HEK293T (cell line): ENCODE data around the gene NUMBL.

Experiments used
- ARNT ChIP-seq: fragments of 450-650 bp; IDR thresholded peaks from 2 replicates; pipeline ENCODE4 v1.6.1; 2017; ENCODE audit warnings: mild to moderate bottlenecking
- CTBP1 ChIP-seq: fragments of 450-650 bp; IDR thresholded peaks from 2 replicates; pipeline ENCODE4 v1.6.1; 2016; ENCODE audit warnings: borderline replicate concordance
- ELF4 ChIP-seq: fragments of 450-650 bp; IDR thresholded peaks from 2 replicates; pipeline ENCODE4 v1.6.1; 2017; ENCODE audit warnings: antibody characterized with exemption
- FOXA1 ChIP-seq: fragments of 450-650 bp; IDR thresholded peaks from 2 replicates; pipeline ENCODE4 v1.6.1; 2016; ENCODE audit warnings: mild to moderate bottlenecking
- FOXK2 ChIP-seq: fragments of 450-650 bp; IDR thresholded peaks from 2 replicates; pipeline ENCODE4 v1.6.1; 2016; ENCODE audit warnings: mild to moderate bottlenecking
- FOXM1 ChIP-seq: fragments of 450-650 bp; IDR thresholded peaks from 2 replicates; pipeline ENCODE4 v1.6.1; 2017; ENCODE audit warnings: mild to moderate bottlenecking, borderline replicate concordance
- NFRKB ChIP-seq: fragments of 450-650 bp; IDR thresholded peaks from 2 replicates; pipeline ENCODE4 v1.6.1; 2016; ENCODE audit warnings: mild to moderate bottlenecking, moderate library complexity
- SP1 ChIP-seq: fragments of 450-650 bp; IDR thresholded peaks from 2 replicates; pipeline ENCODE4 v1.6.1; 2017
- SUZ12 ChIP-seq: fragments of 450-650 bp; IDR thresholded peaks from 2 replicates; pipeline ENCODE4 v1.6.1; 2016; ENCODE audit warnings: mild to moderate bottlenecking
- TARDBP ChIP-seq: fragments of 450-650 bp; IDR thresholded peaks from 2 replicates; pipeline ENCODE4 v1.6.1; 2016
- ZNF384 ChIP-seq: fragments of 450-650 bp; IDR thresholded peaks from 2 replicates; pipeline ENCODE4 v1.6.1; 2016
- TF ChIP-seq, protein P1 (sequence below): fragments of 450-650 bp; IDR thresholded peaks from 2 replicates; pipeline ENCODE4 v1.6.1; 2016

DNA sequence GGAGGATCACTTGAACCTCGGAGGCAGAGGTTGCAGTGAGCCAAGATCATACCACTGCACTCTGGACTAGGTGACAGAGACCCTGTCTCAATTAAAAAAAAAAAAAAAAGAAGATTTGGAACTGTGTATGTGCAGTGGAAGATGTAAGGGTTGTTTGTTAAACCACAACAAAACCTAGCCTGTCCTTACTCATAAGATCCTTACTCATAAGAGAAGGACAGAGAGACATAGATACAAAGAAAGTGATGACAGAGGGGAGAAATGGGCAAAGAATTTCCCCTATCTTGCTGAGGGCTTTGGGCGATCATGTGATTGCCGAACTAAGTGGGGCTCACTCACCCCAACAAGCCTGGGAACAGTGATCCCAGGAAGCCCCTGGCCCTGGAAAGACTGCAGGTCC is 34.4 kb upstream of the NUMBL start:
- TF ChIP-seq SP1 = no peak
- TF ChIP-seq NFRKB = no peak
- TF ChIP-seq CTBP1 = no peak
- TF ChIP-seq ELF4 = no peak
- TF ChIP-seq TARDBP = no peak
- TF ChIP-seq SUZ12 = no peak
- no peak for TF ChIP-seq ZNF384
- TF ChIP-seq FOXK2 = no peak
- TF ChIP-seq FOXM1 = no peak
- no peak for TF ChIP-seq FOXA1
- no peak for TF ChIP-seq ARNT
- TF ChIP-seq, protein P1, sequence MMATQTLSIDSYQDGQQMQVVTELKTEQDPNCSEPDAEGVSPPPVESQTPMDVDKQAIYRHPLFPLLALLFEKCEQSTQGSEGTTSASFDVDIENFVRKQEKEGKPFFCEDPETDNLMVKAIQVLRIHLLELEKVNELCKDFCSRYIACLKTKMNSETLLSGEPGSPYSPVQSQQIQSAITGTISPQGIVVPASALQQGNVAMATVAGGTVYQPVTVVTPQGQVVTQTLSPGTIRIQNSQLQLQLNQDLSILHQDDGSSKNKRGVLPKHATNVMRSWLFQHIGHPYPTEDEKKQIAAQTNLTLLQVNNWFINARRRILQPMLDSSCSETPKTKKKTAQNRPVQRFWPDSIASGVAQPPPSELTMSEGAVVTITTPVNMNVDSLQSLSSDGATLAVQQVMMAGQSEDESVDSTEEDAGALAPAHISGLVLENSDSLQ = no peak
